ENCODE data around the gene MGAT5.

MGAT5 gene

GRCh38 chr2:134225841-134226240 is 28.0 kb upstream of the MGAT5 start:
- Mint-ChIP-seq H3K9me3 (peaks cover 4% of the 10 kb centered on the region), H3K27ac (no peak overlapping the region), H3K4me3 (no peak overlapping the region), H3K36me3 (no peaks in the 10 kb centered on the region), H3K4me1 (peaks cover 49% of the 10 kb centered on the region)
- no peak for DNase-seq (ENCODE audit: low spot score in 2 of 2)
- ATAC-seq: no peak

- Mint-ChIP-seq H3K36me3 (no peaks in the 10 kb centered on the region), H3K9me3 (peaks cover 4% of the 10 kb centered on the region), H3K4me1 (peaks cover 49% of the 10 kb centered on the region), H3K27ac (no peak overlapping the region), H3K4me3 (no peak overlapping the region)
- no peak for DNase-seq (ENCODE audit: low spot score in 2 of 2)
- no peak for ATAC-seq
These were observed 27.3 kb upstream of the MGAT5 start for GRCh38 chr2:134226601-134227000.

GRCh38 chr2:134227666-134228065 is 26.2 kb upstream of the MGAT5 start:
- H3K4me3 Mint-ChIP-seq: no peak overlapping the region
- peaks cover 4% of the 10 kb centered on the region for H3K9me3 Mint-ChIP-seq
- no peak overlapping the region for H3K27ac Mint-ChIP-seq
- no peak for DNase-seq (ENCODE audit: low spot score in 2 of 2)
- H3K36me3 Mint-ChIP-seq: no peaks in the 10 kb centered on the region
- peaks cover 56% of the 10 kb centered on the region for H3K4me1 Mint-ChIP-seq
- no peak for ATAC-seq

- H3K36me3 Mint-ChIP-seq: no peaks in the 10 kb centered on the region
- no peak overlapping the region for H3K4me3 Mint-ChIP-seq
- peaks cover 65% of the 10 kb centered on the region for H3K4me1 Mint-ChIP-seq
- DNase-seq (ENCODE audit: low spot score in 2 of 2) (peak in 1 of 2 donors; percentile 61), ATAC-seq (no peak)
- peaks cover 4% of the 10 kb centered on the region for H3K9me3 Mint-ChIP-seq
- H3K27ac Mint-ChIP-seq: no peak overlapping the region
These were observed 25.4 kb upstream of the MGAT5 start for GRCh38 chr2:134228493-134228903.

GRCh38 chr2:134229540-134229939 is 24.3 kb upstream of the MGAT5 start:
- no peak overlapping the region for H3K27ac Mint-ChIP-seq
- DNase-seq (ENCODE audit: low spot score in 2 of 2) (no peak), ATAC-seq (no peak)
- no peak overlapping the region for H3K4me3 Mint-ChIP-seq
- no peaks in the 10 kb centered on the region for H3K36me3 Mint-ChIP-seq
- H3K4me1 Mint-ChIP-seq: peaks cover 75% of the 10 kb centered on the region
- H3K9me3 Mint-ChIP-seq: peaks cover 4% of the 10 kb centered on the region

- H3K27ac Mint-ChIP-seq: peak overlapping the region; percentile 32
These were observed 23.0 kb upstream of the MGAT5 start for GRCh38 chr2:134230885-134231284.

GRCh38 chr2:134231301-134231964 is 22.4 kb upstream of the MGAT5 start:
- peak overlapping the region; percentile 15 for H3K4me3 Mint-ChIP-seq
- H3K36me3 Mint-ChIP-seq: no peaks in the 10 kb centered on the region
- ATAC-seq: no peak
- H3K27ac Mint-ChIP-seq: peak overlapping the region; percentile 57
- DNase-seq (ENCODE audit: low spot score in 2 of 2): no peak
- H3K9me3 Mint-ChIP-seq: peaks cover 4% of the 10 kb centered on the region
- H3K4me1 Mint-ChIP-seq: peaks cover 87% of the 10 kb centered on the region

More at GRCh38 chr2:134230885-134231284, 23.0 kb upstream of the MGAT5 start:
- no peaks in the 10 kb centered on the region for H3K36me3 Mint-ChIP-seq
- peaks cover 84% of the 10 kb centered on the region for H3K4me1 Mint-ChIP-seq
- ATAC-seq (no peak), DNase-seq (ENCODE audit: low spot score in 2 of 2) (no peak)
- H3K9me3 Mint-ChIP-seq: peaks cover 4% of the 10 kb centered on the region
- H3K4me3 Mint-ChIP-seq: no peak overlapping the region

GRCh38 chr2:134231965-134232340 is 21.9 kb upstream of the MGAT5 start:
- DNase-seq (ENCODE audit: low spot score in 2 of 2) (no peak), ATAC-seq (peak; percentile 11)
- H3K4me3 Mint-ChIP-seq: peak overlapping the region; percentile 15
- H3K27ac Mint-ChIP-seq: peak overlapping the region; percentile 57
- peaks cover 4% of the 10 kb centered on the region for H3K9me3 Mint-ChIP-seq
- no peaks in the 10 kb centered on the region for H3K36me3 Mint-ChIP-seq
- H3K4me1 Mint-ChIP-seq: peaks cover 91% of the 10 kb centered on the region

- Mint-ChIP-seq H3K27ac (peak overlapping the region; percentile 57), H3K4me3 (peak overlapping the region; percentile 15), H3K9me3 (peaks cover 4% of the 10 kb centered on the region), H3K36me3 (no peaks in the 10 kb centered on the region), H3K4me1 (peaks cover 91% of the 10 kb centered on the region)
- ATAC-seq (no peak), DNase-seq (ENCODE audit: low spot score in 2 of 2) (no peak)
These were observed 21.4 kb upstream of the MGAT5 start for GRCh38 chr2:134232461-134232860.

- peak; percentile 89 for ATAC-seq
- peaks cover 87% of the 10 kb centered on the region for H3K4me1 Mint-ChIP-seq
- no peaks in the 10 kb centered on the region for H3K36me3 Mint-ChIP-seq
- no peak for DNase-seq (ENCODE audit: low spot score in 2 of 2)
- peak overlapping the region; percentile 57 for H3K27ac Mint-ChIP-seq
- peak overlapping the region; percentile 15 for H3K4me3 Mint-ChIP-seq
- H3K9me3 Mint-ChIP-seq: peaks cover 4% of the 10 kb centered on the region
These were observed 20.8 kb upstream of the MGAT5 start for GRCh38 chr2:134232868-134233727.

GRCh38 chr2:134233728-134234136 is 20.1 kb upstream of the MGAT5 start:
- Mint-ChIP-seq H3K36me3 (no peaks in the 10 kb centered on the region), H3K27ac (peak overlapping the region; percentile 57), H3K9me3 (peaks cover 4% of the 10 kb centered on the region), H3K4me3 (peak overlapping the region; percentile 15), H3K4me1 (peaks cover 84% of the 10 kb centered on the region)
- ATAC-seq: peak; percentile 20
- DNase-seq (ENCODE audit: low spot score in 2 of 2): no peak

- H3K36me3 Mint-ChIP-seq: no peaks in the 10 kb centered on the region
- H3K27ac Mint-ChIP-seq: peak overlapping the region; percentile 57
- H3K4me1 Mint-ChIP-seq: peaks cover 84% of the 10 kb centered on the region
- DNase-seq (ENCODE audit: low spot score in 2 of 2) (no peak), ATAC-seq (no peak)
- H3K4me3 Mint-ChIP-seq: peak overlapping the region; percentile 15
- no peaks in the 10 kb centered on the region for H3K9me3 Mint-ChIP-seq
These were observed 19.3 kb upstream of the MGAT5 start for GRCh38 chr2:134234535-134234934.

- ATAC-seq (no peak), DNase-seq (ENCODE audit: low spot score in 2 of 2) (no peak)
- Mint-ChIP-seq H3K4me1 (peaks cover 86% of the 10 kb centered on the region), H3K27ac (peak overlapping the region; percentile 57), H3K4me3 (no peak overlapping the region), H3K36me3 (no peaks in the 10 kb centered on the region), H3K9me3 (no peaks in the 10 kb centered on the region)
These were observed 18.2 kb upstream of the MGAT5 start for GRCh38 chr2:134235510-134236144.

GRCh38 chr2:134238371-134238770 is 15.5 kb upstream of the MGAT5 start:
- H3K4me3 Mint-ChIP-seq: no peak overlapping the region
- H3K27ac Mint-ChIP-seq: no peak overlapping the region
- H3K9me3 Mint-ChIP-seq: no peaks in the 10 kb centered on the region
- ATAC-seq: no peak
- H3K36me3 Mint-ChIP-seq: no peaks in the 10 kb centered on the region
- no peak for DNase-seq (ENCODE audit: low spot score in 2 of 2)
- H3K4me1 Mint-ChIP-seq: peaks cover 58% of the 10 kb centered on the region

- ATAC-seq (no peak), DNase-seq (ENCODE audit: low spot score in 2 of 2) (no peak)
- H3K4me3 Mint-ChIP-seq: no peak overlapping the region
- H3K36me3 Mint-ChIP-seq: no peaks in the 10 kb centered on the region
- peaks cover 58% of the 10 kb centered on the region for H3K4me1 Mint-ChIP-seq
- no peaks in the 10 kb centered on the region for H3K9me3 Mint-ChIP-seq
- no peak overlapping the region for H3K27ac Mint-ChIP-seq
These were observed 13.8 kb upstream of the MGAT5 start for GRCh38 chr2:134240061-134240460.

All from stimulated activated effector memory CD8-positive, alpha-beta T cell treated with anti-CD3 and anti-CD28 coated beads, Interleukin-12 subunit alpha, Interleukin-12 subunit beta, amount 100 ng/mL, for 72 hours (primary cell).